ENCODE measurements around the gene CDKAL1.
"Not testable (repeated sequence)": the region's sequence is repeated elsewhere in the genome, so short reads cannot be mapped to it uniquely, and the experiment has no call there.

Gene CDKAL1

GRCh38 chr6:20529086-20529448 lies 5.2 kb upstream of the CDKAL1 start:
- not testable (repeated sequence) for H3K27me3 ChIP-seq (ENCODE audit: control insufficient read depth, insufficient read depth, low read length); H3K27ac ChIP-seq (ENCODE audit: low read length); DNase-seq (ENCODE audit: low read depth, low spot score); H3K36me3 ChIP-seq (ENCODE audit: control insufficient read depth, insufficient read depth, low read length); H3K4me1 ChIP-seq (ENCODE audit: control insufficient read depth, insufficient read depth, low read length); H3K9me3 ChIP-seq (ENCODE audit: control insufficient read depth, insufficient read depth, low read length); H3K4me3 ChIP-seq (ENCODE audit: low read length)
- no CpG with 5 or more reads among the region's 5 CpGs for WGBS (ENCODE audit: insufficient coverage, insufficient read length)

- Histone ChIP-seq H3K4me3 (ENCODE audit: low read length) (no peak overlapping the region), H3K27ac (ENCODE audit: low read length) (no peak overlapping the region), H3K36me3 (ENCODE audit: control insufficient read depth, insufficient read depth, low read length) (no peaks in the 10 kb centered on the region), H3K4me1 (ENCODE audit: control insufficient read depth, insufficient read depth, low read length) (no peaks in the 10 kb centered on the region), H3K9me3 (ENCODE audit: control insufficient read depth, insufficient read depth, low read length) (no peaks in the 10 kb centered on the region), H3K27me3 (ENCODE audit: control insufficient read depth, insufficient read depth, low read length) (no peaks in the 10 kb centered on the region)
- no peak for DNase-seq (ENCODE audit: low read depth, low spot score)
- no CpG with 5 or more reads among the region's 1 CpG for WGBS (ENCODE audit: insufficient coverage, insufficient read length)
These were observed 1.4 kb upstream of the CDKAL1 start for GRCh38 chr6:20532881-20533280.

- H3K4me1 ChIP-seq (ENCODE audit: control insufficient read depth, insufficient read depth, low read length) = no peaks in the 10 kb centered on the region
- no peaks in the 10 kb centered on the region for H3K9me3 ChIP-seq (ENCODE audit: control insufficient read depth, insufficient read depth, low read length)
- DNase-seq (ENCODE audit: low read depth, low spot score) = no peak
- H3K36me3 ChIP-seq (ENCODE audit: control insufficient read depth, insufficient read depth, low read length) = no peaks in the 10 kb centered on the region
- H3K4me3 ChIP-seq (ENCODE audit: low read length) = no peak overlapping the region; the same call in 1 of the 2 replicates
- no peak overlapping the region for H3K27ac ChIP-seq (ENCODE audit: low read length)
- no CpG with 5 or more reads among the region's 6 CpGs for WGBS (ENCODE audit: insufficient coverage, insufficient read length)
- H3K27me3 ChIP-seq (ENCODE audit: control insufficient read depth, insufficient read depth, low read length) = no peaks in the 10 kb centered on the region
These were observed 437 bp upstream of the CDKAL1 start for GRCh38 chr6:20533746-20534294.

- WGBS (ENCODE audit: insufficient coverage, insufficient read length) = no CpG with 5 or more reads among the region's 1 CpG
- Histone ChIP-seq H3K27ac (ENCODE audit: low read length) (no peak overlapping the region), H3K9me3 (ENCODE audit: control insufficient read depth, insufficient read depth, low read length) (no peaks in the 10 kb centered on the region), H3K4me1 (ENCODE audit: control insufficient read depth, insufficient read depth, low read length) (no peaks in the 10 kb centered on the region), H3K4me3 (ENCODE audit: low read length) (no peak overlapping the region), H3K36me3 (ENCODE audit: control insufficient read depth, insufficient read depth, low read length) (no peaks in the 10 kb centered on the region; the same call in 1 of the 2 replicates), H3K27me3 (ENCODE audit: control insufficient read depth, insufficient read depth, low read length) (no peaks in the 10 kb centered on the region)
- DNase-seq (ENCODE audit: low read depth, low spot score) = no peak
These were observed 3.9 kb downstream of the CDKAL1 start for GRCh38 chr6:20538131-20538662.

- H3K9me3 ChIP-seq (ENCODE audit: control insufficient read depth, insufficient read depth, low read length) = no peaks in the 10 kb centered on the region
- no peaks in the 10 kb centered on the region for H3K27me3 ChIP-seq (ENCODE audit: control insufficient read depth, insufficient read depth, low read length)
- no peaks in the 10 kb centered on the region for H3K4me1 ChIP-seq (ENCODE audit: control insufficient read depth, insufficient read depth, low read length)
- H3K36me3 ChIP-seq (ENCODE audit: control insufficient read depth, insufficient read depth, low read length) = no peaks in the 10 kb centered on the region; the same call in 1 of the 2 replicates
- no peak overlapping the region for H3K4me3 ChIP-seq (ENCODE audit: low read length)
- DNase-seq (ENCODE audit: low read depth, low spot score) = no peak
- 100% methylated on average over 2 of the region's 4 CpGs for WGBS (ENCODE audit: insufficient coverage, insufficient read length)
- no peak overlapping the region for H3K27ac ChIP-seq (ENCODE audit: low read length)
These were observed 4.7 kb downstream of the CDKAL1 start for GRCh38 chr6:20538907-20539306.

GRCh38 chr6:20539387-20539786 lies 5.1 kb downstream of the CDKAL1 start:
- Histone ChIP-seq H3K4me3 (ENCODE audit: low read length) (no peak overlapping the region), H3K27me3 (ENCODE audit: control insufficient read depth, insufficient read depth, low read length) (no peaks in the 10 kb centered on the region), H3K4me1 (ENCODE audit: control insufficient read depth, insufficient read depth, low read length) (no peaks in the 10 kb centered on the region), H3K27ac (ENCODE audit: low read length) (no peak overlapping the region), H3K9me3 (ENCODE audit: control insufficient read depth, insufficient read depth, low read length) (no peaks in the 10 kb centered on the region), H3K36me3 (ENCODE audit: control insufficient read depth, insufficient read depth, low read length) (no peaks in the 10 kb centered on the region; the same call in 1 of the 2 replicates)
- no CpG with 5 or more reads among the region's 2 CpGs for WGBS (ENCODE audit: insufficient coverage, insufficient read length)
- no peak for DNase-seq (ENCODE audit: low read depth, low spot score)

- Histone ChIP-seq H3K4me1 (ENCODE audit: control insufficient read depth, insufficient read depth, low read length) (no peaks in the 10 kb centered on the region), H3K27me3 (ENCODE audit: control insufficient read depth, insufficient read depth, low read length) (no peaks in the 10 kb centered on the region), H3K4me3 (ENCODE audit: low read length) (no peak overlapping the region), H3K36me3 (ENCODE audit: control insufficient read depth, insufficient read depth, low read length) (no peaks in the 10 kb centered on the region; the same call in 1 of the 2 replicates), H3K27ac (ENCODE audit: low read length) (no peak overlapping the region), H3K9me3 (ENCODE audit: control insufficient read depth, insufficient read depth, low read length) (no peaks in the 10 kb centered on the region)
- WGBS (ENCODE audit: insufficient coverage, insufficient read length) = no CpG with 5 or more reads among the region's 5 CpGs
- no peak for DNase-seq (ENCODE audit: low read depth, low spot score)
These were observed 6.4 kb downstream of the CDKAL1 start for GRCh38 chr6:20540683-20541082.

- Histone ChIP-seq H3K4me3 (ENCODE audit: low read length) (no peak overlapping the region), H3K27me3 (ENCODE audit: control insufficient read depth, insufficient read depth, low read length) (no peaks in the 10 kb centered on the region), H3K9me3 (ENCODE audit: control insufficient read depth, insufficient read depth, low read length) (no peaks in the 10 kb centered on the region), H3K27ac (ENCODE audit: low read length) (no peak overlapping the region), H3K4me1 (ENCODE audit: control insufficient read depth, insufficient read depth, low read length) (no peaks in the 10 kb centered on the region), H3K36me3 (ENCODE audit: control insufficient read depth, insufficient read depth, low read length) (no peaks in the 10 kb centered on the region; the same call in 1 of the 2 replicates)
- WGBS (ENCODE audit: insufficient coverage, insufficient read length) = no CpG with 5 or more reads among the region's 6 CpGs
- DNase-seq (ENCODE audit: low read depth, low spot score) = no peak
These were observed 7.1 kb downstream of the CDKAL1 start for GRCh38 chr6:20541382-20541781.

GRCh38 chr6:20542927-20543602 lies 8.8 kb downstream of the CDKAL1 start:
- Histone ChIP-seq H3K36me3 (ENCODE audit: control insufficient read depth, insufficient read depth, low read length) (no peaks in the 10 kb centered on the region; the same call in 1 of the 2 replicates), H3K27ac (ENCODE audit: low read length) (no peak overlapping the region)
- DNase-seq (ENCODE audit: low read depth, low spot score) = no peak

GRCh38 chr6:20548264-20548663 lies 14.0 kb downstream of the CDKAL1 start:
- no peaks in the 10 kb centered on the region for H3K4me1 ChIP-seq (ENCODE audit: control insufficient read depth, insufficient read depth, low read length)
- no peak overlapping the region for H3K27ac ChIP-seq (ENCODE audit: low read length)
- WGBS (ENCODE audit: insufficient coverage, insufficient read length) = no CpG with 5 or more reads among the region's 1 CpG
- no peak for DNase-seq (ENCODE audit: low read depth, low spot score)
- no peaks in the 10 kb centered on the region for H3K9me3 ChIP-seq (ENCODE audit: control insufficient read depth, insufficient read depth, low read length)
- no peaks in the 10 kb centered on the region for H3K36me3 ChIP-seq (ENCODE audit: control insufficient read depth, insufficient read depth, low read length)
- H3K27me3 ChIP-seq (ENCODE audit: control insufficient read depth, insufficient read depth, low read length) = no peaks in the 10 kb centered on the region
- H3K4me3 ChIP-seq (ENCODE audit: low read length) = no peak overlapping the region

More at GRCh38 chr6:20542927-20543602, 8.8 kb downstream of the CDKAL1 start:
- H3K4me3 ChIP-seq (ENCODE audit: low read length) = no peak overlapping the region
- no CpG with 5 or more reads among the region's 2 CpGs for WGBS (ENCODE audit: insufficient coverage, insufficient read length)
- no peaks in the 10 kb centered on the region for H3K4me1 ChIP-seq (ENCODE audit: control insufficient read depth, insufficient read depth, low read length)
- no peaks in the 10 kb centered on the region for H3K27me3 ChIP-seq (ENCODE audit: control insufficient read depth, insufficient read depth, low read length)
- no peaks in the 10 kb centered on the region for H3K9me3 ChIP-seq (ENCODE audit: control insufficient read depth, insufficient read depth, low read length)

GRCh38 chr6:20549398-20549797 lies 15.1 kb downstream of the CDKAL1 start:
- not testable (repeated sequence) for H3K4me1 ChIP-seq (ENCODE audit: control insufficient read depth, insufficient read depth, low read length); H3K36me3 ChIP-seq (ENCODE audit: control insufficient read depth, insufficient read depth, low read length); H3K27me3 ChIP-seq (ENCODE audit: control insufficient read depth, insufficient read depth, low read length); H3K4me3 ChIP-seq (ENCODE audit: low read length); H3K27ac ChIP-seq (ENCODE audit: low read length); DNase-seq (ENCODE audit: low read depth, low spot score); H3K9me3 ChIP-seq (ENCODE audit: control insufficient read depth, insufficient read depth, low read length)
- WGBS (ENCODE audit: insufficient coverage, insufficient read length) = no CpG with 5 or more reads among the region's 3 CpGs

All from iPS DF 6.9 (cell line).